Psoas muscle (tissue), 8 donors: ENCODE results near the gene IGSF21. TPM values are rescaled to one million over a fixed set of nuclear protein-coding genes. Genes with fewer than 3 reads are reported as not detected.

ENCODE experiments used
- ATAC-seq, 4 donors: fragments of 200-7000 bp; cut with Tn5 transposase; one replicate each; pipeline ENCODE4 v1.9.1; 2020; ENCODE audit warnings: moderate library complexity in 3 of 4, mild to moderate bottlenecking in 2 of 4
- DNase-seq, 2 donors: peaks; one replicate each; pipeline ENCODE4 v3.0.0-alpha.2; 2020
- H3K27ac ChIP-seq: fragments of 200-600 bp; one replicate; pipeline ENCODE4 v1.8.0; 2022
- H3K27me3 ChIP-seq, 3 donors: fragments of 200-600 bp in 1 of 3; one replicate each; pipeline versions ENCODE4 v1.6.1 to v1.8.0; 2013 to 2022; ENCODE audit warnings: low read length in 2 of 3, mild to moderate bottlenecking in 2 of 3, moderate library complexity in 1 of 3; ENCODE audit not compliant: insufficient read depth in 3 of 3
- H3K36me3 ChIP-seq, 2 donors: fragments of 200-600 bp in 1 of 2; one replicate each; pipeline versions ENCODE4 v1.6.1 to v1.8.0; 2013 to 2022; ENCODE audit warnings: low read depth in 1 of 2, mild to moderate bottlenecking in 1 of 2, moderate library complexity in 1 of 2; ENCODE audit not compliant: insufficient read depth in 1 of 2
- H3K4me1 ChIP-seq: fragments of 200-600 bp; one replicate; pipeline ENCODE4 v1.8.0; 2022
- H3K4me3 ChIP-seq: fragments of 200-600 bp; one replicate; pipeline ENCODE4 v1.8.0; 2022; ENCODE audit warnings: mild to moderate bottlenecking
- H3K9me3 ChIP-seq: fragments of 200-600 bp; one replicate; pipeline ENCODE4 v1.8.0; 2022
- CTCF ChIP-seq: fragments of 200-600 bp; IDR thresholded peaks from one replicate; pipeline ENCODE4 v1.8.0; 2022; ENCODE audit warnings: antibody characterized with exemption
- WGBS, 3 donors: extraction: QIAGEN DNeasy Blood & Tissue Kit; methylation state at CpG; one replicate each; pipeline versions ENCODE4 v1.1.6 to v1.1.7; 2013; 5-methylcytosine and 5-hydroxymethylcytosine counted together
- intact Hi-C, 2 donors: fragments of 100-400 bp; cut with DNase I; formaldehyde crosslinking; loops; one replicate each; pipeline versions ENCODE4 v1.11.0 to v1.14.2; 2022
- polyA plus RNA-seq, 3 donors: library from polyadenylated mRNA; stranded (reverse); fragments of 200-250 nt; gene quantifications; one replicate each; pipeline ENCODE4 v1.2.3, GENCODE V29; 2013
- total RNA-seq, 4 donors: library from RNA; stranded (reverse); fragmentation: NEBNext Ultra II Directional in 2 of 4; extraction: Animal tissue kit (Norgen Biotek cat#: 25700) in 2 of 4; gene quantifications; one replicate each; pipeline versions ENCODE4 v1.2.1 to v1.2.4, GENCODE V29; 2021 to 2023
- donor health status: healthy with polysubstance abuse.
- donor health status: DM: no; HTN: no; CAD: no; lungs with moderate emphysema.
- donor health status: Bipolar disorder and iron deficiency.
- donor health status: healthy.
- donor health status: DM: yes; HTN: yes; CAD: no.
- donor health status: DM: no; HTN: no; CAD: no.
- donor health status: DM: no; HTN: no; CAD: no.
- donor health status: DM: yes; HTN: yes; CAD: no.

The IGSF21 gene
- total and polyA plus RNA-seq, 7 donors, result 0.10 to 0.88 (median 0.42) TPM

- DNase-seq (no peak), ATAC-seq (no peak)
- H3K4me1 ChIP-seq, result no peaks in the 10 kb centered on the region
- intact Hi-C loops, result no loop called here
- H3K27me3 ChIP-seq, result peaks cover 0 to 38% (median 8%) of the 10 kb centered on the region in 3 donors
- TF ChIP-seq CTCF, result no peak
- no peaks in the 10 kb centered on the region for H3K36me3 ChIP-seq
- H3K4me3 ChIP-seq, result no peak overlapping the region
- WGBS, 3 donors, result 59 to 62% (median 61%) methylated on average over 26 of the region's 26 CpGs
- H3K27ac ChIP-seq, result no peak overlapping the region
- H3K9me3 ChIP-seq, result no peaks in the 10 kb centered on the region
These were observed 299.8 kb downstream of the IGSF21 start for GRCh38 chr1:18407166-18408045.

DNA sequence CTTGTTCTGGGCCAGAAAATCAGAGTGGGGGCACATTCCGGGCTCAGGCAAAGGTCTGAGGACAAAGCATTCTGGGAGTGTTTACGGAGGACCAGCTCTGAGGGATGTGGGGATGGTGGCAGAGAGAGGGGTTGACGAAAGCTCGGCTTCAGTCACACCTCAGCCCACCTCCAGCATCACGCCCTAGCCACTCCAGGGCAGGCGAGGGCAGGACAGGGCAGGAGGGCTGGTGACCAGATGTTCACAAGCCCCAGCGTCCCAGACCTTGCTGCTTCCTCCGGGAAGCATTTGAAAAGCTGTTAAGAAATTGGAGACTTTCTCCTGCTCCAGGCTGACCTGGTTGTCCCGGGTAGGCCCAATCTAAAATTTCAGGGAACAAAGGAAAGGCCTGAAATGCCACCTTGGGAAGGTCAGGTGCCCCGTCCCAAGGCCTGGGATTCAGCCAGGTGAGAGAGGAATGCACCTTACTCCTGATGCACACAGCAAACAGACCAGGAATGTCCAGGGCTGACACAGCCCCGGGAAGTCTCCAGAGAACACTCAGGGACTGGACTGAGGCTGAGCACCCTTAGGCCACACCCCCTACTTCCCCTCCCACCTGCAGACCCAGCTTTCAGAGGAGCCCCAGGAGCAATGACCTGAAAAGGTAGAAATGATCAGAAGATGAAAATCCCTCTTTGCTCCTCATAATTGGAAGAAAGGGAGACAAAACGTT, 301.2 kb downstream of the IGSF21 start:
- H3K27ac ChIP-seq, result no peak overlapping the region
- ATAC-seq, result no peak
- WGBS, 3 donors, result 37 to 42% (median 42%) methylated on average over 12 of the region's 12 CpGs
- no peaks in the 10 kb centered on the region for H3K36me3 ChIP-seq
- no peak overlapping the region for H3K4me3 ChIP-seq
- H3K4me1 ChIP-seq, result no peaks in the 10 kb centered on the region
- H3K9me3 ChIP-seq, result no peaks in the 10 kb centered on the region
- intact Hi-C loops, result no loop called here
- peaks cover 0 to 30% (median 6%) of the 10 kb centered on the region in 3 donors for H3K27me3 ChIP-seq
- TF ChIP-seq CTCF, result no peak
- no peak for DNase-seq

DNA sequence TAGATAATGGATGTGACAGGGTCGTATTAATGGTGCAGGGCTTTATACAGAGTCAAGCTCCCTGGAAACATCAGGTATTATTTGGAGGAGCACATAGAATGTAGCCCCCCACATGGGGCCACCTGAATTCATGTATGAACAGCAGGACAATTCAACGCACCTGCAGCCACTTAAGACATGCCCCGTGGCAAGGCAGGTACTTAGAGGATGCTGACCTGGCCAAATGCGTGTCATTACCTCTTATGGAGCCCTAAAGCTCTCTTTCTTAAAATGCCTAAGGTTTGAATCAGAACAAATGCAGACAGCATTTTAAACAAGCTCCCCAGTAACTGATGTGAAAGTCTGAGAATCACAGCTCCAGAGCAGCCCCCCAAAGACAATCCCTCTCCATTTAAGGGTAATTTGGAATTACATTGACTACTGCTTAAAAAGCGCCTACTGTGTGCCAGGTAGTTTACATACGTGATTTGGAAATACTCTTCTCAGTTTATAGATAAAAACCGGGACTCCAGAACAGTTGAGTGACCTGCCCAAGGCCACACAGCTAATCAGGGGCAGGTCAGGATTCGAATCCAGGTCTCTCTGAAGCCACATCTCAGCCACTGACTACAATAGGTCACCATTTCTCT, 302.1 kb downstream of the IGSF21 start:
- Histone ChIP-seq H3K4me1 (no peaks in the 10 kb centered on the region), H3K4me3 (no peak overlapping the region), H3K27ac (no peak overlapping the region), H3K9me3 (no peaks in the 10 kb centered on the region), H3K36me3 (no peaks in the 10 kb centered on the region), H3K27me3 (peaks cover 0 to 23% (median 6%) of the 10 kb centered on the region in 3 donors)
- intact Hi-C loops, result no loop called here
- DNase-seq, result no peak
- no peak for TF ChIP-seq CTCF
- WGBS, 3 donors, result 79 to 81% (median 80%) methylated on average over 8 of the region's 8 CpGs
- ATAC-seq, result no peak

DNA sequence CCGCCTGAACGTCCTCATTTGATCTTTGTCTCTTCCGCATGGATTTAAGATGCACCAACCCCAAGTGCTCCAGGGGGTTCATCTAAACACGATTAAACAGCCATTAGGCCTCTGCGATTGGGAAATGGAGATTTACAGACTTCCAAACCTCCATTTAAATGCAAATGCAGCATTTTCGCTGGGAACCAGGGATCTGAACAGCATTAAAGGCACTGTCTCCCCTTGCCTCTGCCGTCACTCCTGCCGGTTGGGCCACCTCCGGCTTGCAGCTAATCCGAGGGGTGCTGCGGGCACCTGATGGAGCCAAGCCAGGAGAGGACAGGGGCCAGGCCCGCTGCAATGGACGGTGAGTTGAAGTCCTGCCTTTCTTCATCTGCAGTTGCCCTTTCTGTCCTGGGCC, 302.8 kb downstream of the IGSF21 start:
- no peaks in the 10 kb centered on the region for H3K36me3 ChIP-seq
- ATAC-seq, result no peak

More for the DNA sequence above, 302.8 kb downstream of the IGSF21 start:
- no peak overlapping the region for H3K4me3 ChIP-seq
- H3K4me1 ChIP-seq, result no peaks in the 10 kb centered on the region
- DNase-seq, result no peak
- 49 to 59% (median 49%) methylated on average over 13 of the region's 13 CpGs for WGBS, 3 donors
- H3K27ac ChIP-seq, result no peak overlapping the region
- peaks cover 0 to 19% (median 6%) of the 10 kb centered on the region in 3 donors for H3K27me3 ChIP-seq
- H3K9me3 ChIP-seq, result no peaks in the 10 kb centered on the region
- intact Hi-C loops, result no loop called here
- no peak for TF ChIP-seq CTCF
